Skeletal muscle cell (primary cell): ENCODE results near the gene TPPP.
"Not testable (repeated sequence)": the region's sequence is repeated elsewhere in the genome, so short reads cannot be mapped to it uniquely, and the experiment has no call there.

Source experiments
- DNase-seq: peaks from one replicate; pipeline ENCODE4 v3.0.0-alpha.2; 2010; ENCODE audit warnings: low read depth
- H3K4me3 ChIP-seq: 2 replicates; pipeline ENCODE4 v1.5.1; 2011; ENCODE audit warnings: low read depth, mild to moderate bottlenecking, control low read depth, low read length, moderate library complexity

The TPPP gene

DNA sequence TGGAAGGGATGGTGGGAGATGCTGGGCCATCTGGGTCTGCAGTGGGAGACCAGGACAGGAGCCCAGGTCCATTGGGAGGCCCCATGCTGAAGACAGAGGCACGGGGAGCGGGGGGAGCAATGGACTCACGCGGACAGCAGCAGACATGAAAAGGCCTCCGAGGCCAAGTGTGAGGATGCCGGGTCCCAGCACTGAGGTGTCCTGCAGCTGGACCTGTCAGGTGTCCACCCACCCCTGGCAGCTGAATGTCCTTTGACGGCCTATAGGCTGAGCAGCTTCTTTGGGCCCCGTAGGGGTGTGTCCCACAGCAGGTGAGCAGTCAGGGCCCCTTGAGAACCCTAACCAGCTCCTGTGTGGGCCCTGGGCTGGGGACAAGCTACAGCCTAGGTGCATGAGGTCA is 3.0 kb upstream of the TPPP start:
- DNase-seq, H3K4me3 ChIP-seq: not testable (repeated sequence)

DNA sequence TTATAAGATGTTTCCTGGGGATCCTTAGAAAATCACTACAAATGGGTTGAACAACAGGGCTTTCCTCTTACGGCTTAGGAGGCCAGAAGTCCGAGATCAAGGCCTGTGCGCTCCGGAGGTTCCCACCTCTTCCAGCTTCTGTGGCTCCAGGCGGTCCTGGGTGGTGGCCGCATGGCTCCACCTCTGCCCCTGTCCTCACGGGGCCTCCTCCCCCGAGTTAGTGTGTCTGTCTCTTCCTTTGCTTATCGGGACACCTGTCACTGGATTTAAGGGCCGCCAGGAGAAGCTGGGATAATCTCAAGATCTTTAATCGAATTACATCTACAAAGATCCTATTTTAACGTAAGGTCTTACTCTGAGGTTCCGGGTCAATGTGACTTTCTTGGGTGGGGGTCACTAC is 2.3 kb upstream of the TPPP start:
- not testable (repeated sequence) for DNase-seq, H3K4me3 ChIP-seq

- not testable (repeated sequence) for DNase-seq, H3K4me3 ChIP-seq
Observed at GRCh38 chr5:694042-694431, 885 bp upstream of the TPPP start.

DNA sequence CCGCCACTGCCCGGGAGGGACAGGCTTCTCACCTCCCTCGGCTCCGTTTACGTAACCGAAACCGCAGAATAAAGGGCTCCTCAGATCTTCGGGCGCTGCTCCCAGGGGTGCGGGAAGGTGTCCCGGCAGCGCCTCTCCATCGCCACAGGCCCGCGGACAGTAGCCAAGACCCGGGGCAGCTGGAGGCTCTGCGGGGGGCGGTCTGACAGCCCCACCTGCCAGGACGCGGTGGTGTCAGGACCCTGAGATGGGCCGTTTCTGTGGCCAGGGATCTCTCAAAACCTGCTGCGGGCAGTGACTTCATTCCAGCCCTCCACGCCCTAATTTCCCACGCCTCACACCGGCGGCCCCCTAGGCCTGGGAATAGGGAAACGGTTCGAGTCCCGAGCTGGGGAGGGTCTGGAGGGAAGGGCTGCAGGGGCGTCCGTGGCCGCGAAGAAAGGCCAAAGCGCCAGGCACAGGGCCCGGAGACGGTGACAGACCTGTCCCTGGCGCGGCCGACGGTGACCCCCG is 567 bp downstream of the TPPP start:
- H3K4me3 ChIP-seq = peak overlapping the region; percentile 15
- DNase-seq = not testable (repeated sequence)

DNA sequence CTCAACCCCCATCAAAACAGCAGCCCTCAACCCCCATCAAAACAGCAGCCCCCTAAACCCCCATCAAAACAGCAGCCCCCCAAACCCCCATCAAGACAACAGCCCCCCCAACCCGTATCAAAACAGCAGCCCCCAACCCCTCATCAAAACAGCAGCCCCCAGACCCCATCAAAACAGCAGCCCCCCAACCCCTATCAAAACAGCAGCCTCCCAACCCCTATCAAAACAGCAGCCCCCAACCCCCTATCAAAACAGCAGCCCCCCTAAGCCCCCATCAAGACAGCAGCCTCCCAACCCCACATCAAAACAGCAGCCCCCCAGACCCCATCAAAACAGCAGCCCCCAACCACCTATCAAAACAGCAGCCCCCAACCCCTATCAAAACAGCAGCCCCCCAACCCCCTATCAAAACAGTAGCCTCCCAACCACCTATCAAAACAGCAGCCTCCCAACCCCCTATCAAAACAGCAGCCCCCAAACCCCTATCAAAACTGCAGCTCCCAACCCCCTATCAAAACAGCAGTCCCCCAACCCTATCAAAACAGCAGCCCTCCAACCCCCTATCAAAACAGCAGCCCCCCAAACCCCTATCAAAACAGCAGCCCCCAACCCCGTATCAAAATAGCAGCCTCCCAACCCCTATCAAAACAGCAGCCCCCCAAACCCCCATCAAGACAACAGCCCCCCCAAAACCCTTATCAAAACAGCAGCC is 1.2 kb downstream of the TPPP start:
- no peak overlapping the region for H3K4me3 ChIP-seq

DNA sequence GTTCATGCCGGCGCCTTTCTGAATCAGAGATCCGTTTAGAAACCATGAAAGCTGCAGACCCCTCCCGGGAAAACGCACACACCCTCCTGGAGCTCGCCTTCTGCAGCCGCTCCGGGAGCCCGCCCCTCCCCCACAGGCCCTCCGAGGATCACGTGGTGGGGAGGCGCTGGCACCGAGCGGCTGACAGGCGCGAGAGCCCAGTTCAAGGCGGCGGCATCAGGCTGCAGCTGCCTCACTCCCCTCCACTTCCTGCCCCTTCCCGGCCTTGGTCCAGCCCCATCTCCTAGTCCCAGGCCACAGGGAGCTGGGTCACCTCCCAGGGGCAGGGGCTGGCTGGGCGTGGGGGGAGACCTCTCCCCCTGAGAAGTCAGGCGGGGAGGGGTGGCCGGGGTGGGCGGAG is 2.1 kb downstream of the TPPP start:
- H3K4me3 ChIP-seq, DNase-seq: not testable (repeated sequence)

More for the DNA sequence above, 1.2 kb downstream of the TPPP start:
- DNase-seq = no peak

- not testable (repeated sequence) for DNase-seq, H3K4me3 ChIP-seq
Observed at GRCh38 chr5:690293-690692, 2.9 kb downstream of the TPPP start.

DNA sequence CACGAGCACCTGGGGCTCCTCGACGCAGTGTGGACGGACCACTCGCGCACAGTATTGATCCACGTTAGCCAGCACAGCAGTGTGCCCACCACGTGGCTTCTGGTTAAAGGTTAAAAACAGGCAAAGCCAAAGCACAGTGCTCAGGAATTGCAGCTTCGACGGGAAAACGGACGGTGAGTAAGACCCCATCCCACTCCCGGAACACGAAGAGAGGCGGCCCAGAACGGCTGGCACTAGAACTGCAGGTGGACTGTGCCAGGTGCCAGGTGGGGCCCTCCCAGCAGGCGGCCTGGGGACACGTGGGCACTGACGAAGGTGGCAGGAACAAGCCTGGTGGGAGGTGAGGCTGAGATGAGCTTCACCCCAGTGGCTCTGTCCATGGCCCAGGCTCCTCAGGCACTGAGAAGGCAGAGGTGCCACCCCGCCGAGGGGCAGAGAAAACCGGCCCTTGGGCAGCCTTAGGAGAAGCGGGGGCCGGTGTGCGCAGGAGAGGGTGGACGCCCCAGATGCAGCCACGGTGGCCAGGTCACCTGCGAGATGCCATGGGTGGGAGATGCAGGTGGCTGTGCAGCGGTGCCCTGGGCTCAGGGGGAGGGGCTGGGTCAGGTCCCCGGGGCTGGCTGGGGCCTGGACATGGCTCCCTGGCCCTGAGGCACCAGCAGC is 4.7 kb downstream of the TPPP start:
- not testable (repeated sequence) for H3K4me3 ChIP-seq, DNase-seq

DNA sequence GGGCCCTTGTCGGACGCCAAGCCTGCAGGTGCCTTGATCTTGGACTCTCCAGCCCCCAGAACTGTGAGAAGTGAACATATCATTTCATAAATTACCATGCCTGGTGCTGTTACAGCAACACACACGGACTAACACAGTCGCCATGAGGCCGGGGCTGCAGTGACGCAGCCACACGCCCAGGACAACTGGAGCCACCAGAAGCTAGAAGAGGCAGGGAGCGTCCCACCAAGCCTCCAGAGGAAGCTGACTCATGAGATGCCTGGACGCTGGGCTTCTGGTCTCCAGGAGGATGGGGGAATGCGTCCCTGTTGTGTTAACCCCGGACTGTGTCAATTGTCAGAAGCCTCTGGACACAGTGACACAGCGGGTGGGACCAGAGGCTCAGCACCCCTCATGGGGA is 6.2 kb downstream of the TPPP start:
- not testable (repeated sequence) for H3K4me3 ChIP-seq, DNase-seq

- DNase-seq, H3K4me3 ChIP-seq: not testable (repeated sequence)
Observed at GRCh38 chr5:686172-686523, 7.0 kb downstream of the TPPP start.

DNA sequence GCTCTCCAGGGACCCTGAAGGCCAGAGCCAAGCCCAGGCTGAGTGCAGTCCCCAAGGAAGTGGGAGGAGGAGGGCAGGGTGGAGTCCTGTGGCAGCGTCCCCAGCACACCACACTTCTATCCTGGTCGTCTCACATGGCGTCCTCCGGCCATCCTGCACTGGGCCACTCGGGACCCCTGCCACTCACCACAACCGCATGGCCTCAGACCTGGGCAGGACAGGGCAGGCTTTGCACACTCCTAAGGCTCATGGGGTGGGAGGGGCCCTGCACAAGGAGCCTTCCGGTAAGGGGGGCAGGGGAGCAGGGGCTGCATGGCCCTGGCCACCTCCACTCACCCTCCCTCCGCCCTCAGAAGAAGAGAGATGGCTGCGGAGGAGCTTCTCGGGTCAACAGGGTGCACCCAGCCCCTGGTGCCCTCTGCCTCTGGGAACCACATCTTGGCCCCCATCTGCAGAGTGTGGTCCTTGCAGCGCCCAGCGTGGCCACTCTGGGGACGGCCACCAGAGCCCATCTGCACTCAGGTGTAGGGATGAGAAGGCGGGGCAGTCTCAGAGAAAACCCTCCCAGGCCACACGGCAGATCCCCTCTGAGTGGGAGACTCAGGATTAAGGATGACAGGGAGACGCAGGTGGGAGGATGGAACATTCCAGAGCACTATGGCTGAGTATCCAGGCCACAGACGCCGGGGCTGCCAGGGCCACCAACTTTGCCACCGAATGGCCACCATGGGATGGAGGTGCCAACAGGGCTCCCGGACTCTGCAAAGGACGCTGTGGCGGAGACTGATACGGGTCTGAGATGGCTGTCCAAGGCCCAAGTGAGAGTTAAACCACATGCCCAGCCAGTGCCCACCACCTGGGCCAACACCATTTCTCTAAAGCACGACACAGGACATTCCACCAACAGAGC is 7.6 kb downstream of the TPPP start:
- DNase-seq = no peak
- no peak overlapping the region for H3K4me3 ChIP-seq

GRCh38 chr5:684751-685216 is 8.4 kb downstream of the TPPP start:
- DNase-seq = no peak
- H3K4me3 ChIP-seq = no peak overlapping the region

DNA sequence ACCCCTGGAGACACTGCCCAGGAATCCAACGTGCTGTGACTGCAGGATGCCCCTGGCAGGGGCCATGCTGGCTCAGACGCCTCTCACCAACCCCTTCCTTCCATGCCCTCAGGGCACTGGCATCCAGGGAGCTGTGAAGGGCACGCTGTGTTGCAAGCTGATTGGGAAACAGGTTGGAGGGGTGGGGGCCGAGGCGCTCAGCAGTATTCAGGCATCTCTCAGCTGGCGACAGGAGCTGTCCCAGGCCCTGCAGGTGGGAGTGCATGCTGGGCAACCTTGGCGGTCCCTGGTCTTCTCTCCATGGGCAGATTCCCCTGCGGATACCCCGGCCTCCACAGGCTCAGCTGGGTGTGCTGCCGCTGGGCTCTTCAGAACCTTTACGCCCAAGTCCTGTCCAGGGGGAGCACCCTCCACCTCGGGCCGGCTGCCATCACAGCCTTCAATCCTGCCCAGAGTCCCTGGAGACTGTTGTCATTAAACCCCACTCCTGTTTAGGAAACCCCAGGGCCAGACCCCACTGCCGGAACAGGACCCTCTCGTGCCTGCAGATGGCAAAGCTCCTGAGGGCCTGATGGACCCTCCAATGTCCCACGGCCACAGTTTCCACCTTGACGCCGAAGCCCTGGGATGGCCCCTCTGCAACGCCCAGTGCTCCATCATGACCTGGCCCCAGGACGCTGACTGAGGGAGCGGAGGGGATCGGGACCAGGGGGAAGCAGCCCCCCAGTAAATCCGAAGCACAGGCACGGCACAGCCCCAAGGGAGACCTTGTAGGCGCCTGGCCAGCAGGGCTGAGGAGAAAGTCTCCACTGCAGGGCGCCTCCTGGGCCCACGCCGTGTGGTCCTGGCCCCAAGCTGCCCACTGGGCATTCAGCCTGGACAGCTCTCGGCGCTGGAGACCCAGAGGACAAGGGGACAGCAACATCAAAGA is 9.3 kb downstream of the TPPP start:
- H3K4me3 ChIP-seq = no peak overlapping the region
- no peak for DNase-seq

DNA sequence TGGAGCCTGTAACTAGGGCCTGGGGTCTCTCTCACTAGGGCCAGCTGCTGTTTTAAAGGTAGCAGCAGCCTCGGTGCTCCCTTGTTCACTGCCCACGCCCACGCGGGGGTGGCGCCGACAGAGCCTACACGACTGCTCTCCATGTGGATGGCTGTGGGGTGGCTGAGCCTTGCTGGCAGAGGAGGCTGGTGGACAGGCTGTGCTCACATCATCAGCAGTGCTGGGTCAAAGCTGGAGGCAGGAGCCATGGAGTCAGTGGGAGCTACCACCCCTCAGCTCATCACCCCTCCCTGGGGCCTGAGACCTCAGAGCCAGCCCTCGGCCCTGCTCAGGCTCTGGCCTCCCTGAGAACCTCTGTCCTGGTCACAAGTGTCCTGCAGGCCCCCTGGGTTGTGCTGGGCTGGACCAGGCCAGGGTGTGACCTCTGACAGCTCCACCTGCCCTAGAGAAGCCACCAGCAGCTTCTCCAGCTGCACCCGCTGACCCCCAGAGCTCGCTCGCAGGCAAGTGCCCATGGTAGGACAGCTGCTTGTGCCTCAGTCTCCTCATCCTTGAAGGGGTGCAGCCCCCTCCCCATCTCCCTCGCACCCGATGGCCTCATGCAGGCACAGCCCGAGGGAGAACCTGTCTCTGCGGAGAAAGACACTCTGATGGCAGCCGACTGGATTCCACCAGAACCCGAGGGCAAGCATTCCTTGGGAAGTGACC is 10.3 kb downstream of the TPPP start:
- DNase-seq, H3K4me3 ChIP-seq: not testable (repeated sequence)

DNA sequence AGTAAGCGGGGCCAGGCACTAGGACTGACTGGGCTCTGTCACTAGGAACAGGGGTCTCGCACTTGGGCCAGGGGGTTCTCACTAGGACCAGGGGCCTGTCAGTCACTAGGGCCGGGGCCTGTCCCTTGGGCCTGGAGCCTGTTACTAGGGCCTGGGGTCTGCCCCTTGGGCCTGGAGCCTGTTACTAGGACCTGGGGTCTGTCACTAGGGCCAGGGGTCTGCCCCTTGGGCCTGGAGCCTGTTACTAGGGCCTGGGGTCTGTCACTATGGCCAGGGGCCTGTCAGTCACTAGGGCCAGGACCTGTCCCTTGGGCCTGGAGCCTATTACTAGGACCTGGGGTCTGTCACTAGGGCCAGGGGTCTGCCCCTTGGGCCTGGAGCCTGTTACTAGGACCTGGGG is 10.9 kb downstream of the TPPP start:
- not testable (repeated sequence) for DNase-seq, H3K4me3 ChIP-seq

- DNase-seq, H3K4me3 ChIP-seq: not testable (repeated sequence)
Observed at GRCh38 chr5:681317-682191, 11.6 kb downstream of the TPPP start.

GRCh38 chr5:680836-681235 is 12.3 kb downstream of the TPPP start:
- not testable (repeated sequence) for H3K4me3 ChIP-seq, DNase-seq
